C4-2B (cell line): ENCODE measurements around the gene PDZRN4.
"Not testable (repeated sequence)": the region's sequence is repeated elsewhere in the genome, so short reads cannot be mapped to it uniquely, and the experiment has no call there.

Source experiments
- H3K27ac ChIP-seq: fragments of 450-650 bp; 2 replicates; pipeline ENCODE4 v1.5.1; 2017
- CTCF ChIP-seq: fragments of 450-650 bp; conservative IDR thresholded peaks from 2 replicates; pipeline ENCODE4 v1.5.1; 2017; ENCODE audit warnings: mild to moderate bottlenecking
- ZFX ChIP-seq: fragments of 450-650 bp; IDR thresholded peaks from 2 replicates; pipeline ENCODE4 v1.6.1; 2017

The PDZRN4 gene

GRCh38 chr12:41528874-41529273, 340.8 kb downstream of the PDZRN4 start:
- TF ChIP-seq CTCF (no peak), ZFX (no peak)
- H3K27ac ChIP-seq, result no peak overlapping the region

GRCh38 chr12:41530441-41530840, 342.3 kb downstream of the PDZRN4 start:
- H3K27ac ChIP-seq, result no peak overlapping the region
- TF ChIP-seq ZFX (no peak), CTCF (no peak)

GRCh38 chr12:41531147-41531829, 343.2 kb downstream of the PDZRN4 start:
- TF ChIP-seq CTCF (no peak), ZFX (no peak)

GRCh38 chr12:41532072-41532471, 344.0 kb downstream of the PDZRN4 start:
- TF ChIP-seq ZFX (no peak), CTCF (no peak)

More at GRCh38 chr12:41531147-41531829, 343.2 kb downstream of the PDZRN4 start:
- no peak overlapping the region for H3K27ac ChIP-seq

GRCh38 chr12:41536813-41537490, 348.8 kb downstream of the PDZRN4 start:
- TF ChIP-seq CTCF, result no peak
- no peak for TF ChIP-seq ZFX
- H3K27ac ChIP-seq, result no peak overlapping the region

More at GRCh38 chr12:41532072-41532471, 344.0 kb downstream of the PDZRN4 start:
- no peak overlapping the region for H3K27ac ChIP-seq

GRCh38 chr12:41537522-41537921, 349.4 kb downstream of the PDZRN4 start:
- TF ChIP-seq CTCF (no peak), ZFX (no peak)
- no peak overlapping the region for H3K27ac ChIP-seq

- no peak overlapping the region for H3K27ac ChIP-seq
- no peak for TF ChIP-seq ZFX
- TF ChIP-seq CTCF, result no peak
Observed at GRCh38 chr12:41545761-41546160, 357.6 kb downstream of the PDZRN4 start.

GRCh38 chr12:41547071-41547470, 359.0 kb downstream of the PDZRN4 start:
- H3K27ac ChIP-seq, result not testable (repeated sequence)
